GM19395 (cell line): Measurements from ENCODE around the gene CORO7.

Experiments used
- ATAC-seq: cut with Tn5 transposase; IDR thresholded peaks from one replicate; pipeline ENCODE4 v1.9.1; 2021; ENCODE audit warnings: mild to moderate bottlenecking, moderate library complexity; ENCODE audit not compliant: unreplicated experiment

The CORO7 gene

DNA sequence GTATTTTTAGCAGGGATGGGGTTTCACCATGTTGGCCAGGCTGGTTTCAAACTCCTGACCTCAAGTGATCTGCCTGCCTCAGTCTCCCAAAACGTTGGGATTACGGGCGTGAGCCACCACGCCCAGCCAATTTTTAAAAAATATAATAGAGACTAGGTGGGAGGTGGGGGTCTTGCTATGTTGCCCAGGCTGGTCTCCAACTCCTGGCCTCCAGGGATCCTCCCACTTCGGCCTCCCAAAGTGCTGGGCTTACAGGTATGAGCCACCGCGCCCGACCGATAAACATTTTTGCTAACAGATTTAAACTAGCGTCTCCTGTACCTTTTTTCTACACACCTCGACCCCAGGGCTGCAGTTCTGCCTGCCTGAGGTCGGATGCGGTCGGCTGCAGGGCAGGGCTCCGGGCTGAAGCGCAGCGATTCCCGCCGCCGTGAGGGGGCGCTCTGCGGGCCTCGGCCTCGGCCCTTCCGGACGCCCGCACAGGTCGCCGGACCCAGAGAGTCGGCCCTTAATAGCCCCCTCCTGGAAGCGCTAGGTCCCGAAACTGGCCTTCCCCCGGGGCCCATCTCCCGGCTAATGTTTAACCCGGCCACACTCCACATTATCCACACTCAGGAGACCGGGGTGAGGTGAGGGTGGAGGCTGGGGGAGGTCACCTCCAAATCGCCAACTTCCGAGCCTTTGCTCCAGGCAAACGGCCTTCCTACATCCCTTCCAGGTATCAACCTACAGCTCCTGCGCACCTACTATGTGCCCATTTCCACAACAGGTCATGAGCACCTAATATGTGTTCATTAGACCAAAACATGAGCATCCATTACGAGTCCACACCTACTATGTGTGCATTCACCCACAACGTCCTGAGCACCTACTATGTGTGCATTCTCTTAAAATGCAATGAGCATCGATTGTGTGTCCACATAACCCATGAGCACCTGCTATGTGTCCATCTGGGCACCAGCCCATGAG is 102.5 kb downstream of the CORO7 start:
- peak; percentile 47 for ATAC-seq

DNA sequence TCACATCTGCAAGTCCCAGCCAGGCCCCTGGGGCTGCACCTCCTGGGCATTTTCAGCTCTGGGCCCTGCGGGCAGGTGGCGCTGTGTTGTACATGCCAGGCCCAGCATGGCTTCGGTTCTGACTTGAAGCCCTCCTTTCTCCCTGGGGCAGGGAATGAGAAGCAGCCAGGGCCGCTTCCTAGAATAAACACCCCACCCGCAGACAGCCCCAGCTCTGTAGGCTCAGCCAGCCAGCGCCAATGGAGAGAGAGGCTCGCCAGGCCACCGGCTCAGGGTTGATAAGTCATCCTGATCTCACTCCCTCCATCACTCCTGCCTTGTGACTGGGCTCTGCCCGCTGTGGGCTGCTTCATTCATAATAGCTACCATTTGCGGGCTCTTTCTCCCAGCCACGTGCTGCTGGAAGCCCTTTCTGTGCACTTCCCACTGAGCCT is 106.5 kb downstream of the CORO7 start:
- no peak for ATAC-seq

DNA sequence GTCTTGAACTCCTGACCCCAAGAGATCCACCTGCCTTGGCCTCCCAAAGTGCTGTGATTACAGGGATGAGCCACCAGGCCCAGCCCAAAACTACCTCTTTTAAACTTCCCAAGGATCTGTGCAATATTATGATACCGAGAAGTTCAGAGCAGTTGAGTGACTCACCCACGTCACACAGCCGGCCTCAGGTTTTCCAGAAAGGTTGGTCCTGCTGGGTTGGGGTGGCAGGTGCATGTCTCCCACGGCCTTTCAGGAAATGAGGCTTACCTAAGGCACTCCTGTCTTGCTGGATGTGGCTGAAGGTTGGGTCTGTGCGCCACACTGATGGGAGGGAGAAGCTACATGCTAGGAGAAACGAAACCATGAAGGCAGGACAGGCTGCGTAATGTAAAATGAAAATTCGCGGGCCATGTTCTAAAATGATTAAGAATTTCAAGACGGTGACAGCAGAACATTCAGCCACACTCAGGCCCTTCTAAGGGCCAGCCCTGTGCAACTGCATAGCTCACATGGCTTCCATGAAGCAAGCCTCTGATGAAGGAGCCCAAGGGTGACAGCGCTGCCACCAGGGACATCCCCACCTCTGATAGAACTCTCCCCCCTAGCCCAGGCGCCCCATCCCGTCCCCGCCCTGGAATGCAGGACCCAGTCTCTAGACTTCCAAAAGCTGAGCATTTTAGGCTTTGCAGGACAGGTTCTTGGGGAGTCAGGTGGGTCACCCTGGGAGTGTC is 107.1 kb downstream of the CORO7 start:
- ATAC-seq, result no peak

DNA sequence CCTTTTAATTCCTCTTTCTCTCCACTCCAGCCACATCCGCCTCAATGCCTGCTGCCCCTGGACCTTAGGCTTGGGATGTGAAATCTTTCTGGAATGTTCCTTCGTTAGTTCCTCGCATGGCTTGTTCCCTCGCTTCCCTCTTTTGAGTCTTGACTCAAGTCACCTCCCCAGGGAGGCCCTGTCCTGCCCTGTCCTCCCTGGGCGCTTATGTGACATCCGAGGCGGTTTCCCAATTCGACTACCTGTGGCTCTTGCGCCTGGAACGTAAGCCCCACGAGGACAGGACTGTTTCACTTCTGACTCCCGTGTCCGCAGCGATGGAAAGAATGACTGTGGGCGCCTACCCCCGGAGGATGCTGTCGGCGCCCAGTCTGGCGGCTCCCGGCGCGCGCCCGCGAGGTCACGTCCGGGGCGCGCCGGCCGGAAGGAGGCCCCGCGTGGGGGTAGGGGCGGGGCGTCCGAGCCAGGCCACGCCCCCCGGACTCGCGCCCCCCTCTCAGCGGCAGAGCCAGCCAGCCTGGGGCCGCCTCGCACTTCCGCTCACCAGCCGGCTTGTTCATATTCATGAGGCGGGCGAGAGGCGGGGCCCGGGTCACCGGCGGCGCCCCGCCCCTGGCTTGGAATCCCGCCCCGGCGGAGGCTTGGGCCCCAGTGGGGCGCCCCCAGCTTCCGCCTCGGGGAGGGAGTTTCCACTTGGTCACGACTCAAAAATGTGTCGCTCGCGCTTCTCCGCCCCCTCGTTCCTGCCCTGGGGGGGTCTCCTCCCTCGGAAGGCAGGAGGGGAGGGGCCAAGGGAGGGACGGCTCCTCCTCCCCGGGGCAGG is 109.0 kb downstream of the CORO7 start:
- peak; percentile 87 for ATAC-seq

DNA sequence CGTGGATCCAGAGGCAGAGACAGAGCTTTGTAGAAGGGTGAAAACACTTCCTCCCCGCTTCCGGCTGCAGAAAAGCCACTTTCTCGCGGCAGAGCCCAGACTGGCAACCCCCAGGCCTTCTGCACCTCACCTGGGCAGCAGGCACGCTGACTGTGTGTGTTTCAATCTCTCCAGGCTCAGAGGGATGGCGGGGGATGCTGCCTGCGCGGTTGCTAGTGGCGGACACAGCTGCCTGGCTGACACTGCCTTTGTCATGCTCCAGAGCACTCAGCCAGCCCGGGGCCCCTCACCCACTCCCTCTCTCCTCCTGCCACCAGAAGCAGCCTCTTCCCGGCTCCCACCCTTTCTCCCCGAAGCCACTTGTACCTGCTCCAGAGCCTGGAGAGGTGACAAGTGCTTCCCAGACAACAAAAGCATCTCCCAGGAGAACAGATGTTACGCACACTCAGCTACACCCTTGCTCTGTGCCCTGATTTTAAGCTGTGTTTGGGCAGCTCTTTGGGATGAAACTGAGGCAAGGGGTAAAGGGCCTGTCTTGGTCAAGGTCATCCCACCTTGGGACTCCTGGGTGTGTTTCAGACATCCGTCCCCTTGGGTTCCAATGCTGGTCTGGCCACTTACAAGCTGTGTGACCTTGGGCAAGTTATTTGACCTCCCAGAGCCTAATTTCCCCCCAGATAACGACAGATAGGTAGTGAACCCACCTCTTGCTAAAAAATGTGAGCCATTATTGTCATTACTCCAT is 109.8 kb downstream of the CORO7 start:
- ATAC-seq, result no peak
